Effector CD8-positive, alpha-beta T cell (primary cell): ENCODE results near the gene IFI6.
"Not testable (repeated sequence)": the region's sequence is repeated elsewhere in the genome, so short reads cannot be mapped to it uniquely, and the experiment has no call there.

Experiments
- DNase-seq: peaks from one replicate; lab custom pipeline; 2025; lab: John Stamatoyannopoulos, UW

Gene IFI6

DNA sequence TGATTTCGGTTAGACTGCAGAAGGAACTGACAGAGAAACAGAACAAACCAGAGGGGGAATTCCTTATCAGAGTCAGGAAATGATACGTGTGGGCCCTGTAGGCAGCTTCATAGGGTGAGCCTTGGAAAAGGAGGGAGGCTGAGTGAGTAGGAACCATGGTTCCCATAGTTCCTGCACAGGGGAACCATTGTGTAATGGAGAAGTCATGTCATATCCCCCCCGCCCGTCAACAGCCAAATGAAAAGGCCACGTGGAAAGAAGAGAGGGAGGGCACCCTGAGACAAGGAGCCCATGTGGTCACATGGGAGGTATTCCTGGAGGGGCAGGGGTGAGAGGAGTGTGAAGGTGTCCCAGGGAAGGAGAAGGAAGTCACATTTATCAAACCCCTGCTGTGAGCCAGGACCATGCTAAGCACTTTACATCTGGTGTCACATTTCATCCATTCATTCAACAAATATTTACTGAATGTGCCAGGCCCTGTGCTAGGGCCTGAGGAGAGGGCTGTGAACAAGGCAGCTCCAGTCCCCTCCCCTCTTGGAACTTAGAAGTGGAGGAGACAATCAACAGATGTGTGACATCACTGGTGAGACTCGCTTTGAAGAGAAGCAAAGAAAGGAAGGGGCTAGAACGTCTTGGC, 21.3 kb downstream of the IFI6 start:
- no peak for DNase-seq

DNA sequence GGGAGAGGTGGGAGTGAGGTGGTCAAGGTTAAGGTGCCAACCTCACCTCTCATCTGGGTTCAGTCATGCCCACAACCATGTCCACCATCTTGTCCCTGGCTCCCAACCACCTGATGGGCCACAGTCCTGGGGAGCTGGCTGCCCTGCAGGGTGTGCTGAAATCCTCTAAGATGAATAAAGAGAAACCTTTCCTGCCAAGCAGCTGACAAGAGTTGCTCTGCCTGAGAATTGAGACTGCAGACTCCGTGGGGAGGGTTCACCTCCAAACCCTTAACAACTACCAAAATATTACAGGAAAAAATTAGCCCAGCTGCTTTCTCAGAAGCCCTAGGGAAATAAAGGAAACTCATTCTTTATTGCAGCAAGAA, 21.8 kb downstream of the IFI6 start:
- DNase-seq = no peak

DNA sequence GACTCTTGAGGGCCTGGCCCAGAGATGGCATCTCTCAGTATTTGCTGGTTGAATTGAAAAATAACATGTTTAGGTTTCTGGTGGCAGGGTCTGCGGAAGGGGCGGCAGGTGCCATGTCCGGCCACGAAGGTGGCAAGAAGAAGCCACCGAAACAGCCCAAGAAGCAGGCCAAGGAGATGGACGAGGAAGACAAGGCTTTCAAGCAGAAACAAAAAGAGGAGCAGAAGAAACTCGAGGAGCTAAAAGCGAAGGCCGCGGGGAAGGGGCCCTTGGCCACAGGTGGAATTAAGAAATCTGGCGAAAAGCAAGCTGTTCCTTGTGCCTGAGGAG, 22.7 kb downstream of the IFI6 start:
- DNase-seq = no peak

DNA sequence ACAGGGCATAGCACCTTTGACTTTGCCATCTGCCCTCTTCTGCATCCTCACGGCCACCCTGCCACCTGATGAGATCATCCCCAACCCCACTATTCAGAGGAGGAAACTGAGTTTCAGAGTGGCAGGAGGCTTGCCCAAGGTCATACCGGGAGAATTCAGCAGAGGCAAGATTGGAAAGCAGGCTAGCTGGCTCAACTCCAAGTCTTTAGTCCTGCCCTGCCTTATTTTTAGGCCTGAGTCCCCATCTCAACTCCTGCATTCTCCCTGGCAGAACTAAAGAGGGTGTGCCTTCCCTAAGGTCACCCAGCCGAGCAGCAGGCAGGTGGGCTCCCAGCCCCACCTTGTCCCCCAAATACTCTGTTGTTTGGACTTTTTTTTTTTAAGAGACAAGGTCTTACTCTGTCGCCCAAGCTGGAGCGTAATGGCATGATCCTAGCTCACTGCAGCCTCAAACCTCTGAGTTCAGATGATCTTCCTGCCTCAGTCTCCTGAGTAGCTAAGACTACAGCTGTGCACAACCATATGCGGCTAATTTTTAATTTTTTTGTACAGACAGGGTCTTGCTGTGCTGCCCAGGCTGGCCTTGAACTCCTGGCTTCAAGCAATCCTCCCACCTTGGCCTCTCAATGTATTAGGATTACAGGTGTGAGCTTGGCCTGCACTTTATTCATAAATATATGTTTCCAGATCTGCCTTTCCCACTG, 23.2 kb downstream of the IFI6 start:
- no peak for DNase-seq

DNA sequence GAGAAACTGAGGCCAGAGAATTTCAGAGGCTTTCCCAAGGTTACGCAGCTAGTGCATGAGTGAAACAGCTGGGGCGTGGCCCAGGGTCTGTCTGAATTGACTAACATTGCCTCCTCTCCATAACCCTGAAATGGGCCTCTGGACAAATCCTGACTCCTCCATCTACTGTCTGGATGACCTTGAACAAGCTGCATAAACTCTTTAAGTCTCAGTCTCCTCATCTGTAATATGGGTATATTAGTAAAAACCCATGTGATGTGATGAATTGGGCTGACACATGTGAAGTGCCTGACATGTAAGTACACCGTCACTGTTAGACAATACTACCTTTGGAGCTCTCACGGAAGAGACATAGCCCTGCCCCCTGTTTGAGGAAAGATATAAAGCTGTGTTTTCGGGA, 24.7 kb downstream of the IFI6 start:
- DNase-seq = no peak

DNA sequence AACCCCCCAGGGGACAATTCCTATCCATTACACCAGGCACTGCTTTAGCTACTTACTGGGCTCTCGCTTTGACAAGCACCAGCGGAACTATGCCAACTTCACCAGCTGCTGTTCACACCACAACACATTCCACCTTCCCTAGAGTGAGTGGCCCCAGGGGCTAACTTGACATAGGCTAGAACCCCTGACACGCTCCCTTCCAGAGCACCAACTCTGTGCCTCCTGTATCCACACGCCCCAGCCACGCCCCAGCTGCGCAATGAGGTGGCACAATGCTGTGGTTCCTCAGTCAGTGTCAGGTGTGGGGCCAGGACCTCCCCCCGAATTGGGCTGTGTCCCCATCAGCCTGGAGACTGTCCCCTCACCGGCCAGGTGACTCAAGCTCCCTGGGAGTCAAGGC, 25.3 kb downstream of the IFI6 start:
- DNase-seq = no peak

DNA sequence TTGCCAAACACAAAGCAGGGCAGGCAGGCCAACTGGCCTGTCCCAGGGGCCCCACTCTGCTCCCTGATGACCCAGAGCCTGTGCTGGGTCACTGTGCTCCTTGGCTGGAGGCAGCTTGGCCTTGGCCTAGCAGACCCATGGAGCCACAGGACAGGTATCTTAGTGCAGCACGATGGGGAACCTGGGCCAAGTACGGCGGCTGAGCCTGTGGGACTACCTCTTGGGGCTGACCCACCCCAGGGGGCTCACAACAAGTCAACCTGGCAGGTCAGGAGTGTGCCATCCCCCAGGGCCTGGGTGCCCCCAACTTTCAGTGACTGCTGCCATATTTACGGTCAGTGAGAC, 26.9 kb downstream of the IFI6 start:
- no peak for DNase-seq

DNA sequence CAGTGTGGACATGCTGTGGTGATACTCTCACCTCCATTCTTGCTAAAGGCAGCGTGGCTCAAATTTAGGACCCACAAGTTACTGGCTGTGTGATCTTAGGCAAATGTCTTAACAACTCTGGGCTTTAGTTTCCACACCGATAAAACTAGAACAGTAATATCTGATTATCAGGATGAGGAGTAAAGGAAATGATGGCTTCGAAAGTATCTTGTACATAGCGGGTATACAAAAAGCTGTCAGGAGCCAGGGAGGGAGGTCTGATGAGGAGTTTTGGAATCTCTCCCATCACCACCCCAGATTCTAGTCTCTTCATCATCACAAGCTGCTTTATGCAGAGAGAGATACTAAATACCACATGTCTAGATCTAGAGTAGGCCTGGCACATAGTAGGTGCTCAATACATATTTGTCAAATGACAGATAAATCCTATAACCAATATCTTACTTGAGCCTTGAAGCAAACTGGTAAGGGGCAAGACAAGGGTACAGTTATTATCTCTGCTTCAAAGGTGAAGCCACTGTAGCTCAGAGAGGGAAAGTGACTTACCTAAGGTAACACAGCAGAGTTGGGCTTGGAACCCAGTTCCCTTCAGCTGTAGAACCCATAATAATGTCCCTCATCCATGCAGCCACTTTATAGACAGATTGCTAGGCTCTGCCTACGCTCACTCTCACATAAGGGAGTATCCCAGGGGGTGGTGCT, 27.5 kb downstream of the IFI6 start:
- DNase-seq = no peak

DNA sequence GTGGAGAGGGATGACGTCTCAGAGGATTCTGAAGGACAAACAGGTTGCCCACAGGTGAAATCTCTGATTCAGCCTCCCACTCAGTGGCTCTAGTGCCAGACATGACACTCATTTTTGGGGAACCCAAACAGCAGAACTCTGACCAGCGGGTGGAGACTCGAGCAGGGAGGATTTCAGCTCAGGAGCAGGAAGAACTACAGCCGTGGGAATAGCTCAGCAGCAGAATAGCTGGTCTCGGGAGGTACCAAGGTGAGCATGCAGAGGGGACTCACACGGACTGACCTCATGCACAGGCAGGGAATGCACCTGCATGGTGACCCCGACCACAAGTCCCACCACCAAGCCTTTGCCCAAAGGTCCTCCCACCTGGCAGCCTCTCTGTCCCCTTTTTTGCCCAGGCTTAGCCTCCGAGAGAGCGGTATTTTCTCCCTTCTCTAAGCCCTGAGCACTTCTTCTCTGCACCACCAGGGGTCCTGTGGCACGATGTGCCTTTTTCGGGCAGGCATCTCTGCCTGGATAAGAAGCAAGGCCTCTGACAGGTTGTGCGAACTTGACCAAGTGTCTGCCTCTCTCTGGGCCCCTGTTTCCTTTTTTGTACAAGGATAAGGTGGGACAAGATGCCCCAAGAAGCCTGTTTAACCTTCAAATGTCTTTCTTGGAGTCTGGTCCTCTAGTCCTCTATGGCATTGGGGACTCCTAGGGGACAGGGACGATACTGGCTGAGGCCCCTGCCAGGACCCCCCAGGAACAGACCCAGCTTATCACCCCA, 28.2 kb downstream of the IFI6 start:
- DNase-seq = peak; percentile 61

DNA sequence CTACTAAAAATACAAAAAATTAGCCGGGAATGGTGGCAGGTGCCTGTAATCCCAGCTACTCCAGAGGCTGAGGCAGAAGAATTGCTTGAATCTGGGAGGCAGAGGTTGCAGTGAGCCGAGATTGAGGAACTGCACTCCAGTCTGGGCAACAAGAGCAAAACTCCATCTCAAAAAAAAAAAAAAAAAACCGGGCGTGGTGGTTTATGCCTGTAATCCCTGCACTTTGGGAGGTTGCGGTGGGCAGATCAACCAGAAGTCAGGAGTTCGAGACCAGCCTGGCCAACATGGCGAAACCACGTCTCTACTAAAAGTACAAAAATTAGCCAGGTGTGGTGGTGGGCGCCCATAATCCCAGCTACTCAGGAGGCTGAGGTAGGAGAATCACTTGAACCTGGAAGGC, 31.5 kb downstream of the IFI6 start:
- DNase-seq = not testable (repeated sequence)

DNA sequence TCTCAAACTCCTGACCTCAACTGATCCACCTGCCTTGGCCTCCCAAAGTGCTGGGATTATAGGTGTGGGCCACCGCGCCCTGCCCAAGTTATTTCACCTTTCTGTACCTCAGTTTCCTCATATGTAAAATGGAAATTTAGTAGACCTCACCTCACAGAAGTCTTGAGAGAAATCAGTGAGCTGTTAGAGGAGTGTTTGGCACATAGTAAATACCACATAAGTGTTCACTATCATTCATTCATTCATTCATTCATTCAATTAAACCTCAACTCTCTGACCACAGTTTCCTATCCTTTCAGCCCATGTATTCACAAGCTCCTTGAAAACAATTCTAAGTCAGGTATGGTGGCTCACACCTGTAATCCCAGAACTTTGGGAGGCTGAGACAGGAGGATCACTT, 33.2 kb downstream of the IFI6 start:
- DNase-seq = no peak

DNA sequence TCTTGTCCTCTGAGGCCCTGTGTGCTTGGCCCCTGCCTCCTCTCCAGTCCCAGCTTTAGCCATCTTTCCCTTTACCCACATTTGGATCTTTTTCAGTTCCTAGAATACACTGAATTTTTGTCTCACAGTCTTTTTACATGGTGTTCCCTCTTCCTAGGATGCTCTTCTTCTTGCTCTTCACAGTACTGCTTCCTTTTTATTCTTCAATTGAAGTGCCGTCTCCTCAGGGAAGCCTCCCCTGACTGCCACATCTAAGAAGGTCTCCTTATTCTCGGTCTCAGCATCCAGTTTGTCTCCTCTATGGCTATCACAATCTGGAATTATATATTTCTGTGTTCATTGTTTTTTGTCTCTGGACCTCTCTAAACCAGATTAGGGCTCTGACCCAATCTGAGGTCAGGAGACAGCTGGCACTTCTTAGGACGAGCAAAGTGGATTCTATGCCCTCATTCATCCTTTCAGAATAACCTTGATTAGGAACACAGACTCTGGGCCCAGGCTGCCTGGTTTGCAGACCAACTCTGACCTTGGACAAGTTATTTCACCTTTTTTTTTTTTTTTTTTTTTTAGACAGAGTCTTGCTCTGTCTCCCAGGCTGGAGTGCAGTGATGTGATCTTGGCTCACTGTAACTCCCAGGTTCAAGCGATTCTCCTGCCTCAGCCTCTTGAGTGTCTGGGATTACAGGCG, 33.8 kb downstream of the IFI6 start:
- DNase-seq = no peak

DNA sequence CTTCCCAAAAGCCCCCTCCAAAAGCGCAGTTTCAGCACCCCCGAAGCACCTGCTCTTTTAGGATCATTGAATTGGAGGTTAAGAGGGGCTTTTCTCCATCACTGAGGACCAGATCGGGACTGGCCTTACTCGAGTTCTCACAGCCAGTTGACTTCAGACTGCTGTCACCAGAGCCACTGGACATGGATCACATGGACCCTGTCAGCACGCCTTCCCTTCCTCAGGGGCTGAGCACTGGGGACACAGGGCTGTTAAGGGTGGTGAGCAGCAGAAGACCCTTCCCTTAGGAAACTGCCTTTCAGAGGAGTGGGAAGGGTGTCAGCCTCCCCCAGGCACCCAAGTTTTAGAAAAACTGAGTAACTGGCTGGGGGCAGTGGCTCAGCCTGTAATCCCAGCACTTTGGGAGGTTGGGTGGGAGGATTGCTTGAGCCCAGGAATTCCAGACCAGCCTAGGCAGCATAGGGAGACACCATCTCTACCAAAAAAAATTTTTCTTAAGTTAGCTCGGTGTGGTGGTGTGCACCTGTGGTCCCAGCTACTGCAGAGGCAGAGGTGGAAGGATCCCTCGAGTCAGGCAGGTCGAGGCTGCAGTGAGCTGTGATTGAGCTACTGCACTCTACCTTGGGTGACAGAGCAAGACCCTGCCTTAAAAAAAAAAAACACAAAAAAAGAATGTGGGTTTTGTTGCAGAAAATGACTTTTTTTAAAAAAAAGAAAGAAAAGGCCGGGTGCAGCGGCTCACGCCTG, 36.4 kb downstream of the IFI6 start:
- DNase-seq = no peak

DNA sequence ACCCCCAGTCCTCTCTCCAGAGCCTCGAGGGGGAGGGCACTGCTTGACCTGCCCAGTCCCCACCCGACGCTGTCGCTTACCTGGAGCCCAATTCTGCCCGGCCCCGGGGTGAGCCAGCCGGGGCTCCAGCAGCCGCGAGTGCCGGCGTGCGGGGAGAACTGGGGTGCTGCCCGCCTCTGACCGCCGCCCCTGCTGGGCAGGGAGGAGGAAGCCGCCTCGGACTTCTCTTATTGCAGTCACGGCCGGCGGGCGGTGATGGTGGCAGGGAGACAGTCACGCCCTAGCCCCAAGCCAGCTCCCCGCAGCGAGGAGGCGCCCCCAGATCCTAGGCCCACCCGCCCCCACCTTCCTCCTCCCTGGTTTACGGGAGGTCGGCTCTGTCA, 37.0 kb downstream of the IFI6 start, which contains the start of gene FGR:
FGR (minus strand) TSS at position 201 of the 383 bp plus-strand sequence. CDS start 11,269 bp downstream, outside the sequence.
- DNase-seq = no peak

DNA sequence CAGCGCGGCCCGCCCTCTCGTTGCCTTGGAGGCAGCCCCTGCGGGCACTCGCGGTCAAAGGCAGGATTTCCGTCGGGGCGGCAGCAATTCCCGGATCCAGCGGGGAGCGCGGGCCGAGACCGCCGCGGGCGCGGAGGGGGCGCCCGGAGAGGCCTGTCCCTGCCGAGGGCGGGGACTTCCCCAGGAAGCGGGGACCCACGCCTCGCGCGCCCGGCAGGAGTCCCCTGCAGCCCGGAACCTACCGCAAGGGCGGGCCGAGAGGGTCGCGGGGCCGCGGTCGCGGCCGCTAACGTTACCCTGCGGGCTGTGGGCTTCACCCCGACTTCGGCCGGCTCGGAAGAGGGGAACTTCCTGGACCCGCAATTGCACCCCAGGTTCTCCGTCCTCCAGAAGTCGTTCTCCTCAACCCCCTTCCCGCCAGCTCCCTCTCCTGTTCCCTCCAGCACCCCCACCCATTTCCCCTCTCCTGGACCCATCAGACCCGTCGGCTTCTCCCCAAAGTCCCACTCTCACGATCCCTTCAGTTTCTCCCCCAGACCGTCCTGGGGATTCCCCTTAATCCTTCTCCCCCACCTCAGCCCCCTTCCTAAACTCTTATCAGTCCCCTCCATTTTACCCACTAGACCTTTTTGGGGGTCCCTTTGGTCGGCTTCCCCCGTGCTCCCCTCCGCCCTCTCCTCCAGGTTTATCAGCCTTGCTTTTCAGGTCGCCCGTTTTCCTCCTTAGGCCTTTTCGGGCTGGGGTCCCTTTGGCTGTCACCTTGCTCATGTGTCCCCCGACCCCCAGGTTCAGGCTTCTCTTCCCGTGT, 37.6 kb downstream of the IFI6 start:
- DNase-seq = peak; percentile 9

DNA sequence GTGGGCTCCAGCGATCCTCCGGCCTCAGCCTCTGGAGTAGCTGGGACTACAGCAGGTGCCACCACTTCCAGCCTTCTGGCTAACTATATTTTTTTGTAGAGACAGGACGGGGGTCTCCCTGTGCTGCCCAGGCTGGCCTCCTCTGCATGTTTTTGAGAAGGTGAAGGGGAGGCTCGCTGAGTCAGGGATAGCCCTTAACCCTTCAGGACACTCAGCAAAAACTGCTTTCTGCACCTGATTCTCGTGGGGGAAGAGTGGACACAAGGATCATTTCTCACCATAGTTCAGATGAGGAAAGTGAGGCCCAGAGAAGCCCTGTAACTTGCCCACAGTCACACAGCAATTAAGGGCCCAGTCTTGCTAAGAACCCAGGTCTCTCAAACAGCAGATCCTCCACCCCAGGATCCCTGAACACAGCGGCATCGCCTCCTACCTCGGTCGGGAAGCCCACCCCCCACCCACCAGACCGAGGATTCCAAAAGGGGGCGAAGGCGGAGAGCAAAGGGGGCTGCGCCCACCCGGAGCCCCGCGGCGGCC, 38.3 kb downstream of the IFI6 start:
- DNase-seq = no peak

DNA sequence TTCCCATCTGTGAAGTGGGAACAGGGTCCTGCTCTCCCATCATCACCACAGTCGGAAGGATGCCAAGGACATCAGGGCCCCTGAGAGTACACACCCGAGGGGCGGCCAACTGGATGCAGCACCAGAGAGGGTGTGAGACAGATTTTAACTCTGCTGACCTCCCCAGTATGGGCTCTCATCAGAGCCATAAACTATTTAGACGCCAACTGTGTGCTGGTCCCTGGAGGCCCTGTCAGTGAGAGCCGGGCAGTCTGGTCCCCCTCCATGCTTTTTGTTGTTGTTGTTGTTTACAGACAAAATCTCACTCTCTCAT, 38.7 kb downstream of the IFI6 start:
- DNase-seq = no peak

DNA sequence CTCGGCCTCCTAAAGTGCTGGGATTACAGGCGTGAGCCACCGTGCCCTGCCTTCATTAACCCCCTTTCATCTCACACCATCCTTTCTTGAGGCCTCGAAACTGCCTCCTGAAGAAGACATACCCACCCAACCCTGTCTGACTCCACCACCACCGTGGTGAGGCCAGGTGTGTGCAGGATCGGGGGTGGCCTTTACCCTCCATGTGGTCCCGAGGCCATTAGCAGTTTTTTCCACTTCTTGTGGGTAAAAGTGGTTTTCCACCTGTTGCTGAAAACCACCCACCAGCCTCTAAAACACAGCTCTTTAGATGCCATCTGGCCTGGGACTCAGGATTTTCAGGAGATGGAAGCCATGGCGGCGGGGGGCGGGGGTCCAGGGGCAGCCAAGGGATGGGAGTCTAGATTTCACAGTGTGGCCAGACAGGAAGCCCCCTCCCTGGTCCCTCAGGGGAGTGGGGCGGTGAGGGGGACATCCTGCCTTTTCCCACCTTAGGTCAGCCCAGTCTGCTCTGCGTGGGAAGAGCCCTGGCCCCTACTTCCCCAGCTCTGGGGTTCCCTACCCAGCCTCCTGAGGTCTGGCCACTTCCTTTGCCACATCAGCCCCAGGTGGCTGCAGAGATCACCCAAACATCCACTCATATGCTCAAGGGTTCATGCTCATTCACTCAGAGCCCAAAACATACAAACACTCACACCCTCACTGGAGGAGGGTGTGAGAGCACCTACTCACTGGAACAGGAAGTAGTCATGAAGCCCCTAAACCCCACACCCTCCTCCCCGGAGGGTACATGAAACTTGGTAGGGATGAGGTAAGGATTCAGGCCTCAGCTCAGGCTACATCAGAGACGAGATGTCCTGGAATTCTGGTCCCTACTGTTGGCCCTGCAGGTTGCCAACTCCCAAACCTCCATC, 39.4 kb downstream of the IFI6 start:
- no peak for DNase-seq

DNA sequence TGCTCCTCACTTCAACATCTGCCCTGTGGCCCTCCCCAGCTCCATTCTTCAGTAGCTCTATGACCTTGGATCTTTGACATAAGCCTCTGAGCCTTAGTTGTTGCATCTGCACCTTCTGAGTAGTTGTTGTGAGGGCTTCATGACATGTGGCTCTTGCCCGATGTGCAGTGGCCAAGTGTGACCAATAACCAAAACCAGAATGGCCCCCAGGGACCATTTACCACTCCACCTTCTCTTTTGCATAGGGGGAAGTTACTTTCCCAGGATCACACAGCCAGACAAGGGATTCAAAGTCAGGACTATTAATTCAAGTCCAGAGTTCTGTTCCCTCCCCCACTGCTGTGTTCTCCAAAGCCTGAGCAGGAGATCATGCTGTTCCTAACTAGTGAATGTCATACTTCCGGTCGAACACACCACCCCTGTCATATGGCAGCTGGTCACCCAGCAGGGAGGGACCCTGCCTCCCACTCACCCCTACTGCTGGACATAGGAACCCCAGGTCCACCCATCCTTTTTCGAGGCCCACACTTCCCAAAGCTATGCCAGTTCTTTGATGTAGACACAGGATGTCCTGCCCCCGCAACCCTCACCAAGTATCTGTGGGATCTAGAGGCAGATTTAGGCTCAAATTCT, 41.0 kb downstream of the IFI6 start:
- DNase-seq = no peak
